Measurements from ENCODE around the gene PHYKPL.

Gene PHYKPL

DNA sequence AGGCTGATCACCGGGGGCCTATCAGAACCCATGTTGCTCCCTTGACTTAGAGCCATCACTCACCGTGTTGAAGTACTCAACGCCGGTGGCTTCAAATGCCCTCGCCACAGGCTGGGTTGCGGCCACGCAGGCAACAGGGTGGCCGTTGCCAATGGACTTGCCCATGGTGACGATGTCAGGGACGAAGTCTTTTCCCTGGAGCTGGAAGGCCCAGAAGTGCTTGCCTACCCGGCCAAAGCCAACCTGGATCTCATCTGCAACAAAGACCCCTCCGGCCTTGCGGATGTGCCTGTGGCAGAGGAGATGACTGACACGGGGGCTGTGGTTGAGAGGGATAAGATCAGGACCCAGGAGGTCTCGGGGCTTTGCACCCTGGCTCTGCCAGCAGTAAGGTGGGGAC is 10.3 kb downstream of the PHYKPL start:
- TF ChIP-seq CTCF (IDR thresholded peaks at IDR 0.05; ENCODE audit: extremely low read depth, missing control alignments): no peak
- DNase-seq (ENCODE audit: low spot score): no peak

DNA sequence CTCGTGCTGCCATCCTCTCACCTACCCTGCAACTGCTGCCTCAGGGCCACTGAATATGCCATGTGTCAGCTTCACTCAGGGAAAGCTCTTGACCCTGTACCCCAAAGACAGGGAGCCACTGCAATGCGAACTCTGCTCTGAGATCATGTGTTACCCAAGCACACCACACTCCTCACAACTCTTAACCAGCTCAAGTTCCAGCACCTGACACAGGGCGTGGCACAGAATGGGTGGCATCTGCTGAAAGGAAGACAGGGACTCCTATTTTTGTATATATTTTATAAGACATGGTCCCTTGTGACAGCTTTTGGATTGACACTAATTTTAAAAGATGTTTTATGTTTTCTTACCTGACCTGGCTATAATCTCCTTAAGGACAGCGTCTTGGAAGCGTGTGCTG is 10.7 kb downstream of the PHYKPL start:
- DNase-seq (ENCODE audit: low spot score): no peak

DNA sequence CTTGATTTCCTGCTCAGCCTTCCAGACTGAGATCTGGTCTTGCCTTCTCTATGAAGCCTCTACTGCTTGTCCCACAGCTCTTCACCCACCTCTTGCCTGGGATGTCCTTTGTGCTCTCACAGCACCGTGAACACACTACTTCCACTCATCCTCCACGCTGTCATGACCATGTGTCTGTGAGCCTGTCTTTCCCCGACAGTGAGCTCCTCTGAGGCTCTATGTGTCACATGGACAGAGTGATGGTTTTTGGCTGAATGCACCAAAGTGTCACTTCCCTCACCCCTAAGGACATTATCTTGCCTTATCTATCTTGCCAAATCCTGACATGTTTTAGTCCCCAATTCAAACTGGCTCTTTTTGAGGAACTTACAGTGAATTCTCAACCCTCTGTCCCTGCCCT is 11.3 kb downstream of the PHYKPL start:
- no peak for TF ChIP-seq CTCF (IDR thresholded peaks at IDR 0.05; ENCODE audit: extremely low read depth, missing control alignments)
- no peak for DNase-seq (ENCODE audit: low spot score)

More for the DNA sequence above, 10.7 kb downstream of the PHYKPL start:
- no peak for TF ChIP-seq CTCF (IDR thresholded peaks at IDR 0.05; ENCODE audit: extremely low read depth, missing control alignments)

DNA sequence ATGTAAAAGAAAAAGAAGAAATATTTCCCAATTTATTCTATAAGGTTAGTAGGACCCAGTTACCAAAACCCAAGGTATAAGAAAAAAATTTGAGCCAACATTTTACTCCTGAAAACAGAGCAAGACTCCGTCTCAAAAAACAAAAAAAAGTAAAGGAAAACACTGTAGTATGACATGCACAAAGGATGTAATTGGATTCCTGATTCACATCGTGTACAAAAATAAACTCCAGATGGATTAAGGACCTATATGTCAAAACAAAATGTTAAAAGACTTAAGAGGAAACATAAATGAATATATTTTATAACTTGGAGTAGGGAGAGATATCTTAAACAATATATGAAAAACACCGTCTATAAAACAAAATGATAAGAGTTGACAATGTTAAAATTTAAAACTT is 13.8 kb downstream of the PHYKPL start:
- TF ChIP-seq CTCF (IDR thresholded peaks at IDR 0.05; ENCODE audit: extremely low read depth, missing control alignments): no peak
- no peak for DNase-seq (ENCODE audit: low spot score)

- DNase-seq (ENCODE audit: low spot score): no peak
- TF ChIP-seq CTCF (IDR thresholded peaks at IDR 0.05; ENCODE audit: extremely low read depth, missing control alignments): no peak
Observed at GRCh38 chr5:178218237-178218776, 14.3 kb downstream of the PHYKPL start.

DNA sequence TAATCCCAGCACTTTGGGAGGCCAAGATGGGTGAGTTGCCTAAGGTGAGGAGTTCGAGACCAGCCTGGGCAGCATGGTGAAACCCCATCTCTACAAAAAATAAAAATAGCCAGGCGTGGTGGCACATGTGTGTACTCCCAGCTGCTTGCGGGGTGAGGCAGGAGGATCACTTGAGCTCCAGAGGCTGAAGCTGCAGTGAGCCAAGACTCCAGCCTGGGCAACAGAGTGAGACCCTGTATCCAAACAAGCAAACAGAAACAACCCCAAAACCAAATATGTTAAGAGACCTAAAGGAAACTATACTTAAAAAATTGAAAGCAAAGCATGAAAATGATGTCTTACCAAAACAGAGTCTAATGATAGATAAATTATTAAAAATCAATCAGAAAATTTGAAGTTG is 15.8 kb downstream of the PHYKPL start:
- no peak for TF ChIP-seq CTCF (IDR thresholded peaks at IDR 0.05; ENCODE audit: extremely low read depth, missing control alignments)
- no peak for DNase-seq (ENCODE audit: low spot score)

GRCh38 chr5:178216088-178216534 is 16.5 kb downstream of the PHYKPL start:
- no peak for TF ChIP-seq CTCF (IDR thresholded peaks at IDR 0.05; ENCODE audit: extremely low read depth, missing control alignments)
- DNase-seq (ENCODE audit: low spot score): no peak
